Measurements from ENCODE around the gene CAPN10.
A peak's percentile ranks its signal among the peaks of the same experiment; 100 is the strongest.

CAPN10 gene

DNA sequence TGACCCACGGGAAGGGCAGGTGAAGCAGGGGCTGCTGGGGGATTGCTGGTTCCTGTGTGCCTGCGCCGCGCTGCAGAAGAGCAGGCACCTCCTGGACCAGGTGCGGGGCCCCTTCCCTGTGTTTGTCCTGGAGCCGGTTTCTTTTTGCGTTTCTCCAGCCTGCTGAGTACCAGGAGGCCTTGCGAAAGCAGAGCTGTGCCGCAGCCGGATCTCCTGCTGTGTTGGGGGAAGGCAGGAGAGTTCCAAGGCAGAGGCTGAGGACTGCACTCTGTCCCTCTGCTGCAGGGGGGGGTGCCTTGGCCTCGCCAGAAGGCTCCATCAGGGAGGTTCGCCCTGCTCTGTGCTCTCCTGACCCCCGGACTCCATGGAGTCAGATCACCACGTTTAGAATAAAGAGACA, 2.8 kb downstream of the CAPN10 start:
- DNase-seq (ENCODE audit: low spot score): no peak

DNA sequence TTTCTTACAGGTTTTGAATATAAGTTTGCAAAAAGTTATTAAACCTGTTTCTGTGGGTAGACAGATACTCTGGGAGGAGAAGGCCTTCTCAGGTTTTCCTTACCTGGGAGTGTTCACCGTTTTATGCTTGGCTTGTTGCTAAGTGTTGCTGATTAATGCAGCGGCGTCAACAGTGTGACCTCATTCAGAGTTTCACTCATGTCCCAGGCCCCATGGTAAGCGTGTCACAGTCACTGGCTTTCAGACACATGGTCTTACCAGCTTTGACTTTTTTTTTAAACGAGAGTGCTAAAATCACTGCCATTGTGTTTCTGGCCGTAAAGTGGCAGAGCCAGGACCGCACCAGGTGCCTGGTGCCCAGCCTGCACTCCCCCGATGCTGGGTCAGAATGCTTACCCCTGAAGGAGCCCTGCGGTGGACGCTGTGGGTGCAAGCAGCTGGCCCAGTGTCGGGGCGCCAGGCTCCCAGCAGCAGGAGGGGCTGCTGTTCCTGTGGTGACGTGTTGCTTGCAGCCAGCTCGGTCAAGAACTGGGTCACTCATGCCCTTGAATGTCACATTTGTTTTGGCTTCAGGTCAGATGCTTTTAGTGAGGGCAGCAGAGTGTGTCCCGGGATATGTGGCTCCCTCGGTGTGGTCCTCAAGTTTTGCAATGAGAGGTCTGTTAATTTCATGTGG, 3.5 kb downstream of the CAPN10 start:
- DNase-seq (ENCODE audit: low spot score): no peak

DNA sequence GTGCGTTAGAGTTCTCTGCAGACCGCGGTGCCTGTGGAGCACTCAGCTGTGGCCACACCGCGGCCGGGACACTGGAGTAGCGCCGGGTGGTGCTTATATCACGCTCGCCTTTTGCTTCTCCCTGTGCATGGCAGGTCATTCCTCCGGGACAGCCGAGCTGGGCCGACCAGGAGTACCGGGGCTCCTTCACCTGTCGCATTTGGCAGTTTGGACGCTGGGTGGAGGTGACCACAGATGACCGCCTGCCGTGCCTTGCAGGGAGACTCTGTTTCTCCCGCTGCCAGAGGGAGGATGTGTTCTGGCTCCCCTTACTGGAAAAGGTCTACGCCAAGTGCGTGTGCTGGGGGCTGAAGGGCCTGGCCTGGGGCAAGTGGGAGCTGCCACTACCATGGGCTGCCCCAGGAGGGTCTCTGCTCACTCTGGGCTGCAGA, 4.2 kb downstream of the CAPN10 start:
- DNase-seq (ENCODE audit: low spot score): no peak

DNA sequence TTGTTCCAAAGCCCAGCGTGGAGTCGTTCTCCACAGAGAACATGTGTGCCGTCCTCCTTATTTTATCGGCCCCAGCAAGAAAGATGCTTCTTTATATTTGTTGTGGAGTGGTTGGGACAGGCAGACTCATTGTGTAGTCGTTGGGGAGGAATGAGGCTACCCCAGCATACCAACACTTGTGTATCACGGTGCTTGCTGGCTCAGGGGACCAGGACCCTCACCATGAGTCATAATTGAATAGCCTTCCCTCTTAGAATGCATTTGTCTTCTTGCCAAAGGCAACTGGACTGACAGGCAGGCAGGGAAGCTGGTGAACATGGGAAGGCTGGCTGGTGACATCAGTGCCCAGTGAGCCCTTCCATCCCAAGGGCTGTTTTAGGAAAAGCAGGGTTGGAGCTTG, 4.7 kb downstream of the CAPN10 start:
- no peak for DNase-seq (ENCODE audit: low spot score)

DNA sequence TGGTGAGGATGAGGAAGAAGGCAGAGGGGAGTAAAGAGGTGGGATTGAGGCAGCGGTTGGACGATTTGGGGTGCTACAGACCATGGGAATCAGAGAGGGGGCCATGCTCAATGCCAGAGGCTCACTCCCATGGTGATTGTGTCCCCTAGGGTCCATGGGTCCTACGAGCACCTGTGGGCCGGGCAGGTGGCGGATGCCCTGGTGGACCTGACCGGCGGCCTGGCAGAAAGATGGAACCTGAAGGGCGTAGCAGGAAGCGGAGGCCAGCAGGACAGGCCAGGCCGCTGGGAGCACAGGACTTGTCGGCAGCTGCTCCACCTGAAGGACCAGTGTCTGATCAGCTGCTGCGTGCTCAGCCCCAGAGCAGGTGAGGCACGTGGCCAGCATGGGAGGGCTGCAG, 5.2 kb downstream of the CAPN10 start:
- no peak for DNase-seq (ENCODE audit: low spot score)

DNA sequence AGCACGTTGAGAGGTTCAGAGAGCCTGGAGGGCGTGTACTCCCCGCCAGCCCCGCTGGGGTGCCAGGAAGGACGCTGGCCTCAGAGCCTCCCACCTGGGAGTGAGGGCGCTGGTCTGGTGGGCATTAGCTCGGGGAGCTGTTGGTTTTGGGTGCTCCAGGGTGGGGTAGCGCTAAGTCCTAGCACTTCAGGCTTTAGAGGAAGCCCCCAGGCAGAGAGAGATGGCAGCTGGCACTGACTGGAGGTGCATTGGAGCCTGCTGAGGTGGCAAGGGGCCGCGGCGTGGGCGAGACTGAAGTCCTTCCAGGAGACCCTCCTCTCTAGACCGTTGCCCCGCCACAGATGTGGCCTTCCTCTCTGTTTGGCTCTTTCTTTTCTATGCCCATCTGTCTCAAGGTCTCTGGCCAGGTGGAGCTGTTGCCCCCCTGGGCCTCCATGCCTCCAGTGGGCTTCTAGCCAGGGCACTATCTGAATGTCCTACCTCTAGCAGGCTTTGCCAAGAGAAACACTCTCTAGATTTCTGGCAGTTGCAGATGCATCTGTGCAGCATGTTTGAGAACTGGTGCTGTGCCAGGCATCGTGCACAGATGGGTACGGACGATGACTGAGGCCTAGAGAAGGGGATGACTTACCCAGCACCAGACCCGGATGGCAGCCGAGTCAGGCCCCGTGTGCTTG, 6.6 kb downstream of the CAPN10 start:
- DNase-seq (ENCODE audit: low spot score): no peak

DNA sequence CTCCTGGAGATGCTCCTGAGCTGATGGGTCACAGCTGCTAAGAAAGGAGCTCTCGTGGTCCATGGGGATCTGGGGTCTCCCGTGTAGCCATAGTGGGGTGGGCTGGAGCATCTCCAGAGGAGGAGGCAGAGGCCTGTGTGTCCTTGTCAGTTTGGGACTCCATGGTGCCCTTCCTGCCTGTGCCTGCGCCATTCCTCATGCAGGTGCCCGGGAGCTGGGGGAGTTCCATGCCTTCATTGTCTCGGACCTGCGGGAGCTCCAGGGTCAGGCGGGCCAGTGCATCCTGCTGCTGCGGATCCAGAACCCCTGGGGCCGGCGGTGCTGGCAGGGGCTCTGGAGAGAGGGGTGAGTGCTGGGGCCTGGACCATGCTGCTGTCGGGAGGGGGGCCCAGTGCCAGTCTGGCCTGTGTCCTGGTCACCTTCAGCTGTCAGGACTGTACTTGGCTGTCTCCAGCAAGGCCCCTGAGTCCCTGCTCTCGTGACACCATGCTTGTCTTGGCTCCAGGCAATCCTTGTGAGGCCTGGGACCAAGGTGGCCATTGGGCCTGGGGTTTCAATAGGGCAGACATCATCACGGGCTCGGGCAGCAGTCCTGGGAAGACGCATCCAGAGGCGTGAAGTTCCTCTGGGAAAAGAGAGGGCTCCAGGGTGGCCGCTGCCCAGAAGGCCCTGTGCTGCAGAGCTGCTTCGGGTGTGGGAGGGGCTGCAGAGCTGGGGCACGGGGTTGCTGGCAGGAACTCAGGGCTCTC, 7.3 kb downstream of the CAPN10 start:
- no peak for DNase-seq (ENCODE audit: low spot score)

DNA sequence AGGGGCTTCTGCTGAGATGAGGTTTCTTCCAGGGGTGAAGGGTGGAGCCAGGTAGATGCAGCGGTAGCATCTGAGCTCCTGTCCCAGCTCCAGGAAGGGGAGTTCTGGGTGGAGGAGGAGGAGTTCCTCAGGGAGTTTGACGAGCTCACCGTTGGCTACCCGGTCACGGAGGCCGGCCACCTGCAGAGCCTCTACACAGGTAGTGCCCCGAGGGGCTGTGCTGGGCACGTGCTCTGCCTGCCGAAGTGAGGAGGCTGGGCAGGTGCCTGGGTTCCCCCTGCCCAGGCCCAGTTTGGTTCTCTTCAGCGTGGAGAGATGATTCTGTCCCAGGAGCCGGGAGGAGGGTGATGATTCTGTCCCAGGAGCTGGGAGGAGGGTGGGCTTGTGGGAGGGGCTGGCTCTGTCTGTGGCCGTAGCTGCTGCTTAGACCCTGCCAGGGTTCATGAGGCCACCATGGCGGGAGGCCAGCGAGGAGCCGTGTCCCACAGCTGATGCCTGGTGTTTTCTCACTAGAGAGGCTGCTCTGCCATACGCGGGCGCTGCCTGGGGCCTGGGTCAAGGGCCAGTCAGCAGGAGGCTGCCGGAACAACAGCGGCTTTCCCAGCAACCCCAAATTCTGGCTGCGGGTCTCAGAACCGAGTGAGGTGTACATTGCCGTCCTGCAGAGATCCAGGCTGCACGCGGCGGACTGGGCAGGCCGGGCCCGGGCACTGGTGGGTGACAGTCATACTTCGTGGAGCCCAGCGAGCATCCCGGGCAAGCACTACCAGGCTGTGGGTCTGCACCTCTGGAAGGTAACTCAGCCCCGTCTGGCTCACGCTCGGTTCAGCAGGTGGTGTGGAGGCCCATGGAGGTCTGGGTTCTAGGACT, 8.2 kb downstream of the CAPN10 start:
- no peak for DNase-seq (ENCODE audit: low spot score)

DNA sequence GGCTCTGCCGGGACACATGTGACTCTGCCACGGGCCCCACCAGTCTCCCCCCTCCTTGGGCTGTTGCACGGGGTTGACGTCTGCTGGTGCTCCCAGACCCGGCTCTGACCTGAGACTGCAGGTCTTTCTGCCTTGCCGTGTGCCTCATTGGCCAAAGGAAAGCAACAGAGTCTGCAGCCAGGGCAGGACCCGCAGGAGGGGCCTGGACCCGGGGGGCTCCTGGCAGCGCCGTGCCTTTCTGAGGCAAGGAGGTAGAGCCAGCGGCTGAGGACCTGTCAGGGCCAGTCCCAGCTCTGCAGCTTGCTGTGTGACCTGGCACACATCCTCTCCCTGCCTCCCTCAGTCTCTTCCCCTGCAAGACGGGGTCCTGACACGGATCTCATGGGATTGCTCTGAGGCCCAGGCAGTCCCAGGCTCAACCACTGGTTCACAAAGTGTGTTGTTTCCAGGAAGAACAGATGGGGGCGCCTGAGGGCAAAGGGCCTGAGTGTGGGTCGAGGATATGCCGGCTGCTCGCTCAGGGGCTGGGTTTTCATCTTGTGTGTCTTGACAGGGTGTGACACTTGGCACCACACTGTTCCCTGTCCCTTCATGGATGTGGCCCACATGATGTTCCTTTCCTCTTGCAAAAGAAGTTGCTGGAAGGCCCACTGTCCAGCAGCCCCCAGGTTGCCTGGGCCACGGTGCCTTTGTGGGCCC, 9.0 kb downstream of the CAPN10 start:
- DNase-seq (ENCODE audit: low spot score): peak; percentile 37

DNA sequence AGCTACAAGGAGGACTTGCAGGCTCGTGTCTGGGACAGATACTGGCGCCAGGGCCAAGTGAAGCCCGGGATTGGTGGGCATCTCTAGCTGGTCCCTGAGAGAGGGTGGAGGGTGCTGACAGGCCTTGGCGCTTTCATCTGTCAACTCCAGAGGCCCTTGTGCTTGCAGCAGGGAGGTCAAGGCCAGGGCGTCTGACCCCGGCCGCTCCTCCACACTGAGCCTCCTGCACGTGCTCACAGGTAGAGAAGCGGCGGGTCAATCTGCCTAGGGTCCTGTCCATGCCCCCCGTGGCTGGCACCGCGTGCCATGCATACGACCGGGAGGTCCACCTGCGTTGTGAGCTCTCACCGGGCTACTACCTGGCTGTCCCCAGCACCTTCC, 9.5 kb downstream of the CAPN10 start:
- no peak for DNase-seq (ENCODE audit: low spot score)

DNA sequence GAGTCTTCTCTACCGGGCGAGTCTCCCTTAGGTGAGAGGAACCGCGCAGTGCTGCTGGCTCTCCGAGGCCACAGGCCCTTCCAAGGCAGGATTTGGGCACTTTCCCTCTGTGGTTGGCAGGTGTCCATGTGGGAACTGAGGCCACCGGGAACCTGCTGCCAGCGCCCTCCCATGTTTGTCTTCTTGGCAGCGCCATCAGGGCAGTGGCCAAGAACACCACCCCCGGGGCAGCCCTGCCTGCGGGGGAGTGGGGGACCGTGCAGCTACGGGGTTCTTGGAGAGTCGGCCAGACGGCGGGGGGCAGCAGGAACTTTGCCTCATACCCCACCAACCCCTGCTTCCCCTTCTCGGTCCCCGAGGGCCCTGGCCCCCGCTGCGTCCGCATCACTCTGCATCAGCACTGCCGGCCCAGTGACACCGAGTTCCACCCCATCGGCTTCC, 10.0 kb downstream of the CAPN10 start:
- no peak for DNase-seq (ENCODE audit: low spot score)

DNA sequence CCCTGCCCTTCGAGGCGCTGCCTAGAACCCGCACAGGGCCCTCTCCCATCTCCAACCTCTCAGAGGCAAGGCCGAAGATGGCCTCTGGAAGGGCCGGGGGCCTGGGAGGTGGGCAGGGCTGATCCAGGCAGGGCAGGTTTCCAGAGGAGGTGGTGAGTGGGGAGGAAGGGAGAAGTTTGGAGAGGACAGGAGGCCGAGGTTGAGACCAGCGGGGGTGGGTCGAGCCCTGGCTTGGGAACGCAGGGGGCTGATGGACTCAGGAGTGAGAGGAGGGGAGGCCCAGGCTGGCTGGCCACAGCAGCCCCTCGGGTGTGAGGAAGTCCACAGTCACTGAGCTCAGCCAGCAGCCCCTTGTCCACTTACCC, 10.5 kb downstream of the CAPN10 start:
- no peak for DNase-seq (ENCODE audit: low spot score)

DNA sequence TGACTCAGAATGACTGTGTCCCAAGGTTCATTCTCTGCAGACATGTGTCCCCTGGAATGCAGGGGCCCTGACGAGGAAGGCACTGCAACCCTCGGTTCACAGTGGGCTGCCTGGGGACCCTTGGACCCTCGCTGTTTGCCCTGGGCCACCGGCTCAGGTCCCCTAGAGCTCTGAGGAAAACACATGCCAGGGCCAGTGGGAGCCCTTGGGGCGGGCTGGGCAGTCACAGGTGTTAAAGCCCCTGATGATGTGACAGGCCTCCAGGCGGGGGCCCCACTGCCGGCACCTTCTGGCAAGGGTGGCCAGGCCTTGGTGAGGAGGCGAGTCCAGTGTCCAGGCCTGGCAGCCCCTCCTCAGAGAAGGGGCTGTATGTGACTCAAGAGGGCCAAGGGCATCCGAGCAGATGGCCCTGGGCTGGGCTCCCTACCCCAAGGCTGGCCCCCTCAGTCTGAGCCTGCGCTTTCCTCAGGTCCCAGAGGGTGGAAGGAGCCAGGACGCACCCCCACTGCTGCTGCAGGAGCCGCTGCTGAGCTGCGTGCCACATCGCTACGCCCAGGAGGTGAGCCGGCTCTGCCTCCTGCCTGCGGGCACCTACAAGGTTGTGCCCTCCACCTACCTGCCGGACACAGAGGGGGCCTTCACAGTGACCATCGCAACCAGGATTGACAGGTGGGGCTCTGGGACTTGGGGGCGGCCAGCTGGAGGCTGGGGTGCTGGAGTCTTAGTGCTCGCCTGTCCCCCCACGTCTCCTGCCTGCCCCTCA, 11.1 kb downstream of the CAPN10 start:
- DNase-seq (ENCODE audit: low spot score): no peak

DNA sequence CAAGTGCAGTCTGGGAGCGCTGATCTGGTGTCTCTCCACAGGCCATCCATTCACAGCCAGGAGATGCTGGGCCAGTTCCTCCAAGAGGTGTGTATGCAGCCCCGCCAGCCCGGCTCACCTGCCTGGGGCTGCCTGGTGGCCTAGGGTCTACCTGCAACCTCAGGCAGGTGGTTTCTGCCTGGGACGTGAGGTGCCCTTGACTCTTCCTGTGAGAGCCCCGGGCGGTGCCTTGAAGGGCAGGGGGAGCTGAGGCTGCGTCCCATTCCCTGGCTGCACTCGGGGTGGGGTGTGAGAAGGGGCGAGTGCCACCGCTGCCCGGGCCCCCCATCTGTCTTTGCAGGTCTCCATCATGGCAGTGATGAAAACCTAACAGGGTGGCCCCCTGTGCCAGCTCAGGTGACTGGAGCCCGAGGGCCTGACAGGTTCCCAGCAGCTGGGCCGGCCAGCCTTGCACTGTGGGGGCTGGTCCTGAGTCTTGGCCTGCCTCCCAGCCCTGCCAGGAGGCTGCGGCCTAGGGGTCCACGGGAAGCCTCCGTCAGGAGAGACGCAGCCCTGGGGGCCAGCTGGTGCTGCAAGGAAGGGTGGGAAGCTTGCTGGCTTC, 11.9 kb downstream of the CAPN10 start:
- no peak for DNase-seq (ENCODE audit: low spot score)

DNA sequence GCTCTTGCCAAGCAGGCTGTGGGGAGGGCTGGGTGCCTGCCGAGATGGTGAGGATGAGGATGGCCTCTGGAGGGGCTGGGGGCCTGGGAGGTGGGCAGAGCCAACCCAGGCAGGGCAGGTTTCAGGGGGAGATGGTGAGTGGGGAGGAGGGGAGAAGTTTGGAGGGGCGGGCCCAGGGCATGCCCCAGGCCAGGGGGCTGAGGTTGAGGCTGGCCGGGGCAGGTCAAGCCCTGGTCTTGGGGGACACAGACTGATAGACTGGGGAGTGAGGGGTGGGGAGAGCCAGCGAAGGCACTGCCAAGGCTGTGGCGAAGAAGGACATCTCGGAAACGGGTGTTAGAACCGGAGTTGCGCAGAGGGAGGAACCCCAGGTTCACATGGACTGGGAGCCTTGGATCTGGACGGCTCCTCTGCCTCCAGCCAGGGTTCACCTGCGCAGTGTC, 12.6 kb downstream of the CAPN10 start:
- no peak for DNase-seq (ENCODE audit: low spot score)

DNA sequence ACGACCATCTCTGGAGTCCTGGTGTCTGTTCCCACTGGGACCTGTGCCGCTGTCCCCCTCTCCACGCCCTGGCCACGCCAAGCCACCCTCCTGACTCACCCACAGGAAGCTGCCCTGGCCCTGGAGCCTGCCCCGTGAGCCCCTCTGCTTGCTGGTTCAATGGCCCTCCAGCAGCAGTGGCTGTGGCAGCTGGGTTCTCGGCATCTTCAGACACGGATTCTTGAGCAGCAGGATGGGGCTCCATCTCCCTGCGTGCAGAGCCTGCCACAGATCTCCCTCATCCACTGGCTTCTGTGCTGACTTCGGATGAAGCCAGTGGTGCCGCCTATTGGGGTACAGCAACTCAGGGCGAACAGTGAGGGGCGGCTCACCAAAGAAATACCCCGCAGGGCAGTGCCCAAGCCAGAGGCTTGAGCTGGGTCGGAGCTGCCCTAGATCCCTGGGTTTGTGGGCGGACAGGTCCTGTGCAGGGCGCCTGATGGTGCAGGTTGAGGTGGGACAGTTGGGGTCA, 14.0 kb downstream of the CAPN10 start:
- no peak for DNase-seq (ENCODE audit: low spot score)

DNA sequence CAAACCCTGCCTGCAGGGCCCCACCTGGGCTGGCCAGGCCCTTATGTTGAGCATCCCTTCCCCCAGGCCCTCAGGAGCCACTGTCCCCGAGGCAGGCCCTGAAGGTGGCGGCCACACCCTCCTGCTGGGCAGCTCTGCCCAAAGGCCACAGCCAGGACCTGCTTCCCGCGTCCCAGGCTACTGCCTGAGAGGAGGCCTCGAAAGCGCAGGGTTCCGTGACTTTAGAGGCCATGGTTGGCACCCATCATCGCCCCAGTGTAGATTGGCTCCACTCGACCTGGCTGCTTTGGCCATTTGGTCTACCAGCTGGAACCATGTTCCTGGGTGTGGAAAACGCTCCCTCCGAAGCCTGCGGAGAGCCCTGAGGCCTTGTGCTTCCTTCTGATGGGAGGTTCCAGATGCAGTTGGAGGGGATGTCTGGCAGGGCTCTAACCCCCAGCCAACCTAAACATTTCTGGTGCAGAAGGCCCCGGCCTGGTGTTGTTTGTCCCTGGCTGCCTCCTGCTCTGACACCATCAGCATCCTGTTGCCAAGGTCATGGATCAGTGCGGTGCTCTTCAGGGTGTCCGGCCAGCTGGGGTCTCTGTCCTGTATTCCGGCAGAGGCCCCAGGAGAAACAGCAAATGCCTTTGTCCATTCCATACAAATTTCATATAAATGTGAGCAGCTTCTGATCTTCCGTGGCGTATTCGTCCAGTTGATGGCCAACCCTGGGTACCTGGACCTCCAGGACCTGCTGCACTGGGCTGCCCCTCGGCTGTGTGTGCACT, 14.7 kb downstream of the CAPN10 start:
- DNase-seq (ENCODE audit: low spot score): no peak

DNA sequence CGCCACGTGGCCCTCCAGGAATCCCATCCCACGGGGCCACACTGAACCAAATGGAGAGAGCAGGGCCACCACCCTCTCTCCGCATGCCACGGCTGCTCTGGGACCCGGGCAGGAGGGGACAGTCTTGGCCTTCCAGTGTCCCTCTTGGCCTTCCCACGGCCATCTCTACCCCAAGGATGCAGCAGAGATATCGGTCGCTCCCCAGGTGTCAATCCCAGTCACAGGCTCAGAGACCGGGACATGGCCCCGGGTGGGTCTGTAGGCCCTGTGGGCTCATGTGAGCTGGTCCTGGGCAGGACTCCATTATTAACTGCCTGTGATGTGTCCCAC, 15.3 kb downstream of the CAPN10 start:
- DNase-seq (ENCODE audit: low spot score): no peak

DNA sequence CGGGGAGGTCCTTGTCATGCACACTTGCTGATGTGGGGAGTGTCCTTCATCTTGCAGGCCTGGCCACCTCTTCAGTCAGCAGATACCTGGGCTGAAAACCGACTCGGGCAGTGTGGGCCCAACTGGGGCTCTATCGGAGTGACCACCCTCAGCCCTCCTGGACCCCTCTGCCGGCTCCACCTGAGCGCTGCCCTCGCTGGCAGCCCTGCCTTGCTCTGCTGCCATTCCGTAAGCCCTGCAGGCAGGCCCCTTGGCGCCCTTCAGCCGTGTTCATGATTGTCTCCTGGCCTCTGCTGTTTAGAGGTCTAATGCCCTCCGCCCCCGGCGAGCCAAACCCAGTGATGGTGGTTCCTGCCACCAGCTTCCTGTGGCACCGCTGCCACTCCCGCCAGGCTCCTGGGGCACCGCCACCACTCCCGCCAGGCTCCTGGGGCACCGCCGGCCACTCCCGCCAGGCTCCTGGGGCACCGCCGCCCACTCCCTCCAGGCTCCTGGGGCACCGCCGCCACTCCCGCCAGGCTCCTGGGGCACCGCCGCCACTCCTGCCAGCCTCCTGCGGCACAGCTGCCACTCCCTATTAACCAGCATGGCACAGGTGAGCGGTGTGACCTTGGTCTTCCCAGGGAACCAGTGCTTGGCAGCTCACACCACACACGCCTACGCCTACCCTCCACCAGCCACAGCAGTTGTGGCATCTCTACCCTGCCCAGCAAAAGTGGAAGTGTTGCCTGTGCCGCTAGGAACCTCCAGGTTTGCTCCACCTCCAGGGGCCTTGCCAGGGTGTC, 15.9 kb downstream of the CAPN10 start:
- no peak for DNase-seq (ENCODE audit: low spot score)
